ENCODE results near the gene RBP5. TPM values are rescaled to one million over a fixed set of nuclear protein-coding genes. Genes with fewer than 3 reads are reported as not detected.

The RBP5 gene
- total RNA-seq, 1 donor from 2014 or later, result 0.65 TPM

DNA sequence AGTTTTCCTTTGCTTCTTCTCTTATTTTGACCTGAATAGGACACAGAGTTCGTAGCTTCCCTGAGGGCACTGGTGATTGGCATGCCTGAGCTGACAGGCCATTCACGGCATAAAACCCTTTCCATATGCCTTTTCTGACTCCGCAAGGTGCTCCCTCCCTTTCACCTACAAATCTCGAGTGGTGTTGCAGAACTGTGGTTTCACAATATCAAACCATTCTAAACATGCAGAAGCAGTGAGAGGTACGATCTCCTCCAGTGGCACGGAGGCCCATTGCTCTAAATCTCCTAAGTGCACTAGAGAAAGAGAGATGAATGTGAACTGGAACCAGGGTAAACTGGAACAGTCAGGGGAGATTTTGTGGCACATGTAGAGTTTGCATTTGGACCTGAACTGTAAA is 25.4 kb upstream of the RBP5 start:
- DNase-seq (ENCODE audit: low read depth, low spot score), result no peak
- no peaks in the 10 kb centered on the region for H3K9me3 Mint-ChIP-seq
- peaks cover 2% of the 10 kb centered on the region for H3K36me3 Mint-ChIP-seq (ENCODE audit: low read depth)
- H3K27ac Mint-ChIP-seq (ENCODE audit: unreplicated experiment), result no peak overlapping the region
- H3K27me3 Mint-ChIP-seq (ENCODE audit: low read depth), result no peaks in the 10 kb centered on the region
- TF ChIP-seq, protein P1, sequence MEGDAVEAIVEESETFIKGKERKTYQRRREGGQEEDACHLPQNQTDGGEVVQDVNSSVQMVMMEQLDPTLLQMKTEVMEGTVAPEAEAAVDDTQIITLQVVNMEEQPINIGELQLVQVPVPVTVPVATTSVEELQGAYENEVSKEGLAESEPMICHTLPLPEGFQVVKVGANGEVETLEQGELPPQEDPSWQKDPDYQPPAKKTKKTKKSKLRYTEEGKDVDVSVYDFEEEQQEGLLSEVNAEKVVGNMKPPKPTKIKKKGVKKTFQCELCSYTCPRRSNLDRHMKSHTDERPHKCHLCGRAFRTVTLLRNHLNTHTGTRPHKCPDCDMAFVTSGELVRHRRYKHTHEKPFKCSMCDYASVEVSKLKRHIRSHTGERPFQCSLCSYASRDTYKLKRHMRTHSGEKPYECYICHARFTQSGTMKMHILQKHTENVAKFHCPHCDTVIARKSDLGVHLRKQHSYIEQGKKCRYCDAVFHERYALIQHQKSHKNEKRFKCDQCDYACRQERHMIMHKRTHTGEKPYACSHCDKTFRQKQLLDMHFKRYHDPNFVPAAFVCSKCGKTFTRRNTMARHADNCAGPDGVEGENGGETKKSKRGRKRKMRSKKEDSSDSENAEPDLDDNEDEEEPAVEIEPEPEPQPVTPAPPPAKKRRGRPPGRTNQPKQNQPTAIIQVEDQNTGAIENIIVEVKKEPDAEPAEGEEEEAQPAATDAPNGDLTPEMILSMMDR (conservative IDR thresholded peaks at IDR 0.05), result no peak
- H3K4me1 Mint-ChIP-seq, result no peaks in the 10 kb centered on the region
- no peak overlapping the region for H3K4me3 Mint-ChIP-seq

DNA sequence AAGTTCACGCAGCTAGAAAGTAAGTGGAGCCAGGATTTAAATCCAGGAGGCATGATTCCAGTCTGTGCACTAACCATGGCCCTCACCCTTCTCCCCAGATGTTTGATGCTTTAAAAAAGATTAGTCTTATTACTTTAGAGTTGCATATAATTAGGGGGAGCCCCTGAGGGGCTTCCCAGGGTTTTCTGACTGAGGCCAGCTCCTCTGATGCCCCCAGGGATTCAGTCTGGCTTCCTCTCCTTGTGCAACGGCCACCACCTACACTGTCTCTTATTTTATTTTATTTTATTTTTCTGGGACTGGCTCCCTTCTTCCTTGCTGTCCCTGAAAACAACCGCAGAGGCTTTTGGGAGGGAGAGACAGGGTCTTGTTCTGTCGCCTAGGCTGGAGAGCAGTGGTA is 24.1 kb upstream of the RBP5 start:
- Mint-ChIP-seq H3K36me3 (ENCODE audit: low read depth) (peaks cover 4% of the 10 kb centered on the region), H3K4me3 (no peak overlapping the region), H3K27me3 (ENCODE audit: low read depth) (no peaks in the 10 kb centered on the region), H3K4me1 (no peaks in the 10 kb centered on the region), H3K9me3 (no peaks in the 10 kb centered on the region), H3K27ac (ENCODE audit: unreplicated experiment) (no peak overlapping the region)
- DNase-seq (ENCODE audit: low read depth, low spot score), result no peak
- TF ChIP-seq, protein P1 (conservative IDR thresholded peaks at IDR 0.05), result no peak

DNA sequence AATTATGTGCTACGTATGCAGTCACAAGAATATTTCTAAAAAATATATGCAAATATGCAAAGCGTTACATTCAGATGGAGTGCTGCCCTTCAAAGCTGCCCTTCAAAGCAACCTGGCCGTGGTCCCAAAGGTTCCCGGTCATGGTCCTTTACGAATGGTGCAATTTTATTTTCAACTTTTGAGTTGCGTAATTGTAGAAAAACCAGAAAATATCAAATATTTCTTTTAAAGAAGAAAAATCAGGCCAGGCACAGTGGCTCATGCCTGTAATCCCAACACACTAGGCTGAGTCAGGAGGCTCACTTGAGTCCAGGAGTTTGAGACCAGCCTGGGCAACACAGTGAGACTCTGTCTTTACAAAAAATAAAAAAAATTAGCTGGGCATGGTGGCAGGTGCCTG is 22.8 kb upstream of the RBP5 start:
- Mint-ChIP-seq H3K36me3 (ENCODE audit: low read depth) (peaks cover 4% of the 10 kb centered on the region), H3K4me3 (no peak overlapping the region), H3K27me3 (ENCODE audit: low read depth) (no peaks in the 10 kb centered on the region), H3K27ac (ENCODE audit: unreplicated experiment) (no peak overlapping the region), H3K9me3 (no peaks in the 10 kb centered on the region), H3K4me1 (no peaks in the 10 kb centered on the region)
- TF ChIP-seq, protein P1 (conservative IDR thresholded peaks at IDR 0.05), result no peak
- no peak for DNase-seq (ENCODE audit: low read depth, low spot score)

DNA sequence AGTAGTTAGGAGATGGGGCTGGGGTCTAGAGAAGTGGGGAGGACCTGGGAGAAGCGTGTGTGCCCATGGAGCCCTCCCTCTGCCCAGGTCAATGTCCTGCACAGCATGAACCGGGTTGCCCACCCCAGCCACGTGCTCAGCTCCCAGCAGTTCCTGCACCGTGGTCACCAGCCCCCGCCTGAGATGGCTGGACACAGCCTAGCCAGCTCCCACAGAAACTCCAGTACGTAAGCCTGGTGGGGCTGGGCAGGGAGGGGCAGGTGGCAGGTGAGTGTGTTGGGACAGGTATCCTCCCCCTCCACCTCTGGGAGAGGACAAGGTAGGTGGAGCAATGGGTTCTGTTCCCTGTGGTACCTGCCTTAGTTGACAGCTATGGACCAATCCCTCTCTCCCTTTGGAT is 22.2 kb upstream of the RBP5 start:
- no peak for DNase-seq (ENCODE audit: low read depth, low spot score)
- Mint-ChIP-seq H3K9me3 (no peaks in the 10 kb centered on the region), H3K27ac (ENCODE audit: unreplicated experiment) (no peak overlapping the region), H3K4me1 (no peaks in the 10 kb centered on the region), H3K36me3 (ENCODE audit: low read depth) (peaks cover 4% of the 10 kb centered on the region), H3K4me3 (no peak overlapping the region), H3K27me3 (ENCODE audit: low read depth) (no peaks in the 10 kb centered on the region)
- TF ChIP-seq, protein P1 (conservative IDR thresholded peaks at IDR 0.05), result no peak

DNA sequence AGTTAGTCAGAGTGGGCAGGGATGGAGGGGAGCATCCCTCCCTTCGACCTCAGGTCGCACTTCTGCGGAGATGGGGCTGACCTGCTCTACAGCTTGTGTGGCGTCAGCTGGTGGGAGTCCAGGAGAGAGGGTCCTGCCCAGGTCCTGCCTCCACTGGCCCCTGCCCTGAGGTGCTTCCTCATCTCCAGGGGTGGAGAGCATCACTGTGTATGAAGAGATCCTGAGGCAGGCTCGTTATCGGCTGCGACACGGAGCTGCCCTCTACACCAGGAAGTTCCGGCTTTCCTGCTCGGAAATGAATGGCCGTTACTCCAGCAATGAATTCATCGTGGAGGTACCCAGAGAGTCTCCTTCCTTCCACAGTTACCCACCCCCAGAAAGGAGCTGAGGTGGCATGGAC is 21.7 kb upstream of the RBP5 start:
- H3K27ac Mint-ChIP-seq (ENCODE audit: unreplicated experiment), result no peak overlapping the region
- no peak for DNase-seq (ENCODE audit: low read depth, low spot score)

More for the DNA sequence above, 21.7 kb upstream of the RBP5 start:
- Mint-ChIP-seq H3K9me3 (no peaks in the 10 kb centered on the region), H3K36me3 (ENCODE audit: low read depth) (peaks cover 4% of the 10 kb centered on the region), H3K4me1 (no peaks in the 10 kb centered on the region), H3K4me3 (no peak overlapping the region), H3K27me3 (ENCODE audit: low read depth) (no peaks in the 10 kb centered on the region)
- TF ChIP-seq, protein P1 (conservative IDR thresholded peaks at IDR 0.05), result no peak
